GM12878 (cell line): ENCODE measurements around the gene TCP11. TPM values are rescaled to one million over a fixed set of nuclear protein-coding genes. Genes with fewer than 3 reads are reported as not detected.

Experiments
- ATAC-seq: fragments of 200-7000 bp; cut with Tn5 transposase; 3 replicates; pipeline ENCODE4 v1.9.1; 2020; ENCODE audit warnings: mild to moderate bottlenecking, moderate library complexity
- BruUV-seq: library from RNA; stranded (reverse); fragments of 400-500 nt; replicated peaks from 2 replicates; lab custom pipeline; 2021; lab: Mats Ljungman, UMichigan
- CTCF ChIA-PET: fragments of 300-600 bp; sonication (Branson Sonifier 250); formaldehyde crosslinking; extraction: SDS; loops from one replicate; lab custom pipeline; 2021; ENCODE audit warnings: inconsistent platforms; lab: Yijun Ruan, JAX
- POLR2A ChIA-PET: fragments of 350-600 bp; formaldehyde crosslinking; extraction: SDS; loops from one replicate; lab custom pipeline; 2021; ENCODE audit warnings: inconsistent platforms; lab: Charles Lee
- RAD21 ChIA-PET: fragments of 300-600 bp; sonication (Branson Sonifier 250); formaldehyde crosslinking; loops from one replicate; lab custom pipeline; 2023; ENCODE audit warnings: antibody characterized with exemption; ENCODE audit not compliant: unreplicated experiment; lab: Charles Lee
- SMC1A ChIA-PET: fragments of 300-600 bp; sonication (Branson Sonifier 250); formaldehyde crosslinking; loops from one replicate; lab custom pipeline; 2023; ENCODE audit not compliant: unreplicated experiment, uncharacterized antibody; lab: Charles Lee
- DNase-seq: peaks from one replicate; pipeline ENCODE4 v3.0.0-alpha.2; 2011; ENCODE audit warnings: low read depth, low spot score
- FAIRE-seq: peaks from 3 replicates; lab custom pipeline; 2011; peaks lifted over from hg19 to GRCh38; lab: Jason Lieb, UNC
- H2AFZ ChIP-seq: 2 replicates; pipeline ENCODE4 v1.6.0; 2011; ENCODE audit warnings: low read depth, low read length, control low read depth; ENCODE audit not compliant: control insufficient read depth
- H3K27ac ChIP-seq: 2 replicates; pipeline ENCODE4 v1.5.1; 2011; ENCODE audit warnings: control low read depth; ENCODE audit not compliant: control insufficient read depth, insufficient read depth
- H3K27me3 ChIP-seq, 2 experiments: replicated peaks in 1 of 2; 2 replicates each; pipeline versions ENCODE4 v1.6.0 to v1.6.1; 2011; ENCODE audit warnings: low read length in 1 of 2; ENCODE audit not compliant: control insufficient read depth in 2 of 2, insufficient read depth in 2 of 2
- H3K36me3 ChIP-seq, 2 experiments: 2 replicates each; pipeline ENCODE4 v1.5.1; 2011; ENCODE audit warnings: low read length in 1 of 2; ENCODE audit not compliant: control insufficient read depth in 2 of 2, insufficient read depth in 2 of 2
- H3K4me1 ChIP-seq: 2 replicates; pipeline ENCODE4 v1.6.1; 2011; ENCODE audit warnings: mild to moderate bottlenecking, low read length, moderate library complexity, mixed read lengths; ENCODE audit not compliant: control insufficient read depth, insufficient read depth
- H3K4me2 ChIP-seq: 2 replicates; pipeline ENCODE4 v1.6.0; 2011; ENCODE audit warnings: control low read depth; ENCODE audit not compliant: control insufficient read depth, insufficient read depth
- H3K4me3 ChIP-seq: fragments of 200-600 bp; sonication (generic); 2 replicates; pipeline ENCODE4 v1.5.1; 2016
- H3K79me2 ChIP-seq: 2 replicates; pipeline ENCODE4 v1.6.0; 2011; ENCODE audit warnings: low read length; ENCODE audit not compliant: control insufficient read depth, insufficient read depth
- H3K9ac ChIP-seq: 2 replicates; pipeline ENCODE4 v1.8.0; 2011; ENCODE audit warnings: low read length, control low read depth, mixed read lengths; ENCODE audit not compliant: control insufficient read depth, insufficient read depth
- H3K9me3 ChIP-seq: replicated peaks from 3 replicates; pipeline ENCODE4 v1.5.1; 2011; ENCODE audit warnings: mild to moderate bottlenecking, low read length; ENCODE audit not compliant: control insufficient read depth, insufficient read depth
- H4K20me1 ChIP-seq: 2 replicates; pipeline ENCODE4 v1.6.0; 2011; ENCODE audit not compliant: control insufficient read depth, insufficient read depth
- GABPA ChIP-seq: IDR thresholded peaks from 2 replicates; pipeline ENCODE4 v1.6.1; 2014; ENCODE audit warnings: antibody characterized with exemption, low read depth, mild to moderate bottlenecking, inconsistent platforms
- MYC ChIP-seq: IDR thresholded peaks from 2 replicates; pipeline ENCODE4 v1.6.1; 2011; ENCODE audit warnings: mild to moderate bottlenecking, low read length, moderate library complexity, inconsistent platforms; ENCODE audit not compliant: insufficient read depth, insufficient replicate concordance, insufficient read length, severe bottlenecking
- SIN3A ChIP-seq: IDR thresholded peaks from 2 replicates; pipeline ENCODE4 v1.6.1; 2012; ENCODE audit warnings: low read depth, low read length, improper control_type of control experiment
- SP1 ChIP-seq: IDR thresholded peaks from one replicate; pipeline ENCODE4 v1.6.1; 2011; ENCODE audit warnings: low read depth, low read length
- WGBS: methylation state at CpG from one replicate; pipeline ENCODE4 v1.1.6; 2016; ENCODE audit warnings: low lambda C conversion rate; ENCODE audit not compliant: insufficient replicate concordance, insufficient coverage; ENCODE audit errors: missing lambda C conversion rate; 5-methylcytosine and 5-hydroxymethylcytosine counted together
- in situ Hi-C: fragments of 300-500 bp; cut with MboI; formaldehyde crosslinking; loops from 9 replicates; pipeline ENCODE4 v1.14.3; 2018; ENCODE audit warnings: mixed read lengths
- intact Hi-C: fragments of 100-400 bp; cut with micrococcal nuclease; formaldehyde crosslinking; loops from one replicate; pipeline ENCODE4 v1.14.2; 2022; ENCODE audit not compliant: unreplicated experiment
- polyA plus RNA-seq, 11 experiments: library from polyadenylated mRNA; depleted of rRNA in 4 of 11; unstranded in 6 of 11; stranded (reverse) in 5 of 11; fragments of >200 nt; fragmentation: Nextera tagmentation in 4 of 11; fragmentation: Illumina TruSeq in 1 of 11; extraction: Ambion mirVana in 4 of 11; extraction: Trizol in 1 of 11; gene quantifications; 1 replicate in 1 of 11; 2 replicates in 10 of 11; pipeline versions ENCODE4 v1.2.1 to v1.2.3, GENCODE V29; 2011 to 2016; ENCODE audit warnings: inconsistent platforms in 2 of 11, missing spikeins in 2 of 11, low read depth in 1 of 11
- total RNA-seq, 4 experiments: library from RNA; depleted of rRNA in 3 of 4; stranded (reverse); fragments of >200 nt in 3 of 4; fragmentation: Illumina TruSeq in 1 of 4; extraction: Trizol in 1 of 4; gene quantifications; 2 replicates each; pipeline versions ENCODE4 v1.2.1 to v1.2.3, GENCODE V29; 2013 to 2021
- TF ChIP-seq, protein P1 (sequence below), 3 experiments: IDR thresholded peaks in 2 of 3; conservative IDR thresholded peaks in 1 of 3; 2 replicates each; pipeline ENCODE4 v1.5.1; 2011; ENCODE audit warnings: low read depth in 3 of 3, low read length in 3 of 3, mild to moderate bottlenecking in 3 of 3, control low read depth in 2 of 3, moderate library complexity in 2 of 3, inconsistent platforms in 1 of 3, mixed read lengths in 1 of 3; ENCODE audit not compliant: control insufficient read depth in 2 of 3, insufficient read depth in 1 of 3; ENCODE audit errors: extremely low read depth in 1 of 3

TCP11 gene
- total and polyA plus RNA-seq, 10 of the 15 experiments (the other 5 are each of a cell fraction or from before 2014, with no cell fraction given), result not detected

DNA sequence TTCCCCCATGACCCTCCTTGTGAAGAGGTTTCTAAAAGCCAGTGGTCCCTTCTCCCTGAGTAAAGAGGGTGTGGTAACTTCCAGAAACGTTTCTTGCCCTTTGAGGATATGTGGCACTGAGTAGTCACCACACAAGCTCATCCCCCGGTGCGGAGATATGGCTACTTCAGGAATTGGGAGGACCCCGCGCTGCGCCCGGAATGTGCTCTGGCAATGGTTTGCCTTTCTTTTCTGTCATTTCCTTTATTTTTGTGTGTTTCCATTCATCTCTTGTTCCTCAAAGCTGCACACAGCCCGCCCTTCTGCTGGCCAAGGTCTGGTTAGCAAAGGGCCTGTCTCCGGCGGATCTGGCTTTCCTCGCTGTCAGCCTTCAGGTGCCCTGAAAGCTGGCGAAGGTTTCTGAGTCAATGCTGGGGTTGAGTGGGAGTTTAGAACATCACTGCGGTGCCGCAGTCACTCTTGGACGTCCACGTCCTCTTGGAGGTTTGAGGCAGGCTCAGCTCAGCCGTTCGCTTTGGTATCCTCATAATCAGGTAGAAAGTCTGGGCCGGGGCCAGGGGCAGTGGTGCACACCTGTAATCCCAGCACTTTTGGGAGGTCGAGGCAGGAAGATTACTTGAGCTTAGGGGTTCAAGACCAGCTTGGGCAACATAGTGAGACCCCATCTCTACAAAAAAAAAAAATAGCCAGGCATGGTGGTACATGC, 67.2 kb downstream of the TCP11 start:
- ChIA-PET RAD21 (no interaction called here), CTCF (no interaction called here), SMC1A (no interaction called here)
- BruUV-seq, result no TSS peak
- Histone ChIP-seq H2AFZ (no peak overlapping the region), H3K27ac (no peak overlapping the region), H3K27me3 (no peaks in the 10 kb centered on the region), H4K20me1 (no peaks in the 10 kb centered on the region), H3K9me3 (no peaks in the 10 kb centered on the region), H3K4me3 (no peak overlapping the region), H3K36me3 (no peaks in the 10 kb centered on the region; a peak in 1 of 4 replicates), H3K4me2 (no peak overlapping the region)
- intact Hi-C loops, result no loop called here
- no peak for DNase-seq
- in situ Hi-C loops, result no loop called here
- no peak for FAIRE-seq
- WGBS, result 82% methylated on average over 20 of the region's 20 CpGs
- TF ChIP-seq SP1, result no peak
- TF ChIP-seq SIN3A, result no peak
- TF ChIP-seq, protein P1, sequence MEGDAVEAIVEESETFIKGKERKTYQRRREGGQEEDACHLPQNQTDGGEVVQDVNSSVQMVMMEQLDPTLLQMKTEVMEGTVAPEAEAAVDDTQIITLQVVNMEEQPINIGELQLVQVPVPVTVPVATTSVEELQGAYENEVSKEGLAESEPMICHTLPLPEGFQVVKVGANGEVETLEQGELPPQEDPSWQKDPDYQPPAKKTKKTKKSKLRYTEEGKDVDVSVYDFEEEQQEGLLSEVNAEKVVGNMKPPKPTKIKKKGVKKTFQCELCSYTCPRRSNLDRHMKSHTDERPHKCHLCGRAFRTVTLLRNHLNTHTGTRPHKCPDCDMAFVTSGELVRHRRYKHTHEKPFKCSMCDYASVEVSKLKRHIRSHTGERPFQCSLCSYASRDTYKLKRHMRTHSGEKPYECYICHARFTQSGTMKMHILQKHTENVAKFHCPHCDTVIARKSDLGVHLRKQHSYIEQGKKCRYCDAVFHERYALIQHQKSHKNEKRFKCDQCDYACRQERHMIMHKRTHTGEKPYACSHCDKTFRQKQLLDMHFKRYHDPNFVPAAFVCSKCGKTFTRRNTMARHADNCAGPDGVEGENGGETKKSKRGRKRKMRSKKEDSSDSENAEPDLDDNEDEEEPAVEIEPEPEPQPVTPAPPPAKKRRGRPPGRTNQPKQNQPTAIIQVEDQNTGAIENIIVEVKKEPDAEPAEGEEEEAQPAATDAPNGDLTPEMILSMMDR (IDR thresholded peaks at IDR 0.05 in 2 of 3, conservative IDR thresholded peaks at IDR 0.05 in 1 of 3; ENCODE audit: control insufficient read depth in 2 of 3, extremely low read depth in 1 of 3, insufficient read depth in 1 of 3, low read depth in 3 of 3, low read length in 3 of 3), result no peak
- no peak for TF ChIP-seq GABPA
- no peak for TF ChIP-seq MYC
- TF ChIP-seq, all 136 proteins: peak for 0
- Histone ChIP-seq H3K79me2 (no peaks in the 10 kb centered on the region), H3K9ac (no peak overlapping the region), H3K4me1 (no peaks in the 10 kb centered on the region)
- no peak for ATAC-seq
- POLR2A ChIA-PET, result no interaction called here
